Measurements from ENCODE around the gene CSN3.
"Not testable (repeated sequence)": the region's sequence is repeated elsewhere in the genome, so short reads cannot be mapped to it uniquely, and the experiment has no call there.

Gene CSN3

GRCh38 chr4:70242297-70242696, at the start of gene CSN3:
Gene CSN3 (plus strand): TSS chr4:70242597. CDS start chr4:70244820, 2,223 bp downstream.
- DNase-seq = not testable (repeated sequence)

GRCh38 chr4:70192895-70193294, 49.5 kb upstream of the CSN3 start:
- no peak for DNase-seq

- DNase-seq = no peak
Observed at GRCh38 chr4:70195425-70195824, 47.0 kb upstream of the CSN3 start, which contains the start of gene ODAM. Gene ODAM (plus strand): TSS chr4:70195725. CDS start chr4:70196544, 819 bp downstream.

GRCh38 chr4:70196857-70197256, 45.5 kb upstream of the CSN3 start:
- DNase-seq = no peak

GRCh38 chr4:70197842-70198241, 44.6 kb upstream of the CSN3 start:
- DNase-seq = no peak

GRCh38 chr4:70203601-70204000, 38.8 kb upstream of the CSN3 start:
- no peak for DNase-seq

- DNase-seq = not testable (repeated sequence)
Observed at GRCh38 chr4:70212752-70213151, 29.6 kb upstream of the CSN3 start.

GRCh38 chr4:70216109-70216508, 26.3 kb upstream of the CSN3 start:
- not testable (repeated sequence) for DNase-seq

- DNase-seq = not testable (repeated sequence)
Observed at GRCh38 chr4:70216550-70216949, 25.8 kb upstream of the CSN3 start.

GRCh38 chr4:70221389-70221788, 21.0 kb upstream of the CSN3 start:
- not testable (repeated sequence) for DNase-seq

- not testable (repeated sequence) for DNase-seq
Observed at GRCh38 chr4:70221818-70222217, 20.6 kb upstream of the CSN3 start.

- no peak for DNase-seq
Observed at GRCh38 chr4:70225824-70226223, 16.6 kb upstream of the CSN3 start, which contains the start of gene FDCSP. Gene FDCSP (plus strand): TSS chr4:70226124. CDS start chr4:70231195, 5,071 bp downstream.

- DNase-seq = no peak
Observed at GRCh38 chr4:70236125-70236524, 6.3 kb upstream of the CSN3 start.

- no peak for DNase-seq
Observed at GRCh38 chr4:70239131-70239883, 3.1 kb upstream of the CSN3 start.

GRCh38 chr4:70239884-70240591, 2.4 kb upstream of the CSN3 start:
- no peak for DNase-seq

GRCh38 chr4:70243091-70243490, 694 bp downstream of the CSN3 start:
- no peak for DNase-seq

- no peak for DNase-seq
Observed at GRCh38 chr4:70251250-70251944, 9.0 kb downstream of the CSN3 start.

- DNase-seq = no peak
Observed at GRCh38 chr4:70251945-70252277, 9.5 kb downstream of the CSN3 start.

GRCh38 chr4:70269674-70270073, 27.3 kb downstream of the CSN3 start:
- no peak for DNase-seq

- DNase-seq = no peak
Observed at GRCh38 chr4:70277121-70277520, 34.7 kb downstream of the CSN3 start.

GRCh38 chr4:70280567-70280966, 38.2 kb downstream of the CSN3 start:
- no peak for DNase-seq

GRCh38 chr4:70288651-70289050, 46.3 kb downstream of the CSN3 start:
- DNase-seq = no peak

- DNase-seq = no peak
Observed at GRCh38 chr4:70291341-70291740, 48.9 kb downstream of the CSN3 start.

GRCh38 chr4:70297576-70297975, 55.2 kb downstream of the CSN3 start:
- no peak for DNase-seq
